ENCODE data around the gene TACO1.

TACO1 gene

GRCh38 chr17:63563339-63563738, 37.4 kb upstream of the TACO1 start:
- DNase-seq (ENCODE audit: low read depth): no peak
- H3K4me3 ChIP-seq (ENCODE audit: low read length): no peak overlapping the region
- TF ChIP-seq, protein P1, sequence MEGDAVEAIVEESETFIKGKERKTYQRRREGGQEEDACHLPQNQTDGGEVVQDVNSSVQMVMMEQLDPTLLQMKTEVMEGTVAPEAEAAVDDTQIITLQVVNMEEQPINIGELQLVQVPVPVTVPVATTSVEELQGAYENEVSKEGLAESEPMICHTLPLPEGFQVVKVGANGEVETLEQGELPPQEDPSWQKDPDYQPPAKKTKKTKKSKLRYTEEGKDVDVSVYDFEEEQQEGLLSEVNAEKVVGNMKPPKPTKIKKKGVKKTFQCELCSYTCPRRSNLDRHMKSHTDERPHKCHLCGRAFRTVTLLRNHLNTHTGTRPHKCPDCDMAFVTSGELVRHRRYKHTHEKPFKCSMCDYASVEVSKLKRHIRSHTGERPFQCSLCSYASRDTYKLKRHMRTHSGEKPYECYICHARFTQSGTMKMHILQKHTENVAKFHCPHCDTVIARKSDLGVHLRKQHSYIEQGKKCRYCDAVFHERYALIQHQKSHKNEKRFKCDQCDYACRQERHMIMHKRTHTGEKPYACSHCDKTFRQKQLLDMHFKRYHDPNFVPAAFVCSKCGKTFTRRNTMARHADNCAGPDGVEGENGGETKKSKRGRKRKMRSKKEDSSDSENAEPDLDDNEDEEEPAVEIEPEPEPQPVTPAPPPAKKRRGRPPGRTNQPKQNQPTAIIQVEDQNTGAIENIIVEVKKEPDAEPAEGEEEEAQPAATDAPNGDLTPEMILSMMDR (IDR thresholded peaks at IDR 0.05; ENCODE audit: insufficient read depth, low read depth, low read length, missing control alignments): no peak

DNA sequence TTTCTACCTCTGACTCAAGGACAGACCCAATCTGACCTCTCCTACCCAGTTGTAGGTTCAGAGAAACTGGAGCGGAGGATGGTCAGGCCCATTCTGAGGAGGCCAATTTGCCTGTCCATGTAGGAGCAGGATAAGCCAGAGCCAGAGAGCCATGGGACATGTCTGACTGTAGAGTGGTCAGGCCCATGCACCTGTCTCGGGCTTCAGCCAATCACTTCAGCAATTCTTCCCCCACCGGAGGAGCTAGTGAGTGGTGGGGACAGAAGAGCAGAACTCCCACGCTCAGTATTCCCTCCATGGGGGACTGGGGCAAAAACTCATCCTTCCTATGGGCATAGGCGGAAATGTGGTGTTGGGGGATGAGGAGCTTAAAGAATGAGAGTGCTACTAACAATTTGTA, 36.1 kb upstream of the TACO1 start:
- DNase-seq (ENCODE audit: low read depth): no peak
- TF ChIP-seq, protein P1 (IDR thresholded peaks at IDR 0.05; ENCODE audit: insufficient read depth, low read depth, low read length, missing control alignments): no peak
- H3K4me3 ChIP-seq (ENCODE audit: low read length): no peak overlapping the region

DNA sequence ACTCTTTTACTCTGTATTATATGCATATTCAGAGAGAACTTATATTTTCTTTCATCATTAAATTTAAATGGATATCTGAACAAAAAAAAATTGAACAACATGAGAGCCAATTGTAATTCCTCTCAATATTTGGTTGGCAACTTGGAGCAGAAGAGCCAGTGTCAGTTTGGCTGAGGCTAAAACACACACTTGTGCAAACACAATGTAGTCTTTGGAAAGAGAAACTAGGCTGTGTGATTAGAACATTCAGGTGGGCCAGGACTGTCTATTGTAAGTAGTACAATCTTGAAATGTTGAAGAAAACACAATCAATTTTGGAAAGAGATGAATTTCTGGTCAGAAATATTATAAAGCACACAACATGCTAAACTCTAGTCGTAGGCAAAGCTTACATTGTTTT, 33.5 kb upstream of the TACO1 start:
- no peak overlapping the region for H3K4me3 ChIP-seq (ENCODE audit: low read length)
- TF ChIP-seq, protein P1 (IDR thresholded peaks at IDR 0.05; ENCODE audit: insufficient read depth, low read depth, low read length, missing control alignments): no peak
- DNase-seq (ENCODE audit: low read depth): no peak

DNA sequence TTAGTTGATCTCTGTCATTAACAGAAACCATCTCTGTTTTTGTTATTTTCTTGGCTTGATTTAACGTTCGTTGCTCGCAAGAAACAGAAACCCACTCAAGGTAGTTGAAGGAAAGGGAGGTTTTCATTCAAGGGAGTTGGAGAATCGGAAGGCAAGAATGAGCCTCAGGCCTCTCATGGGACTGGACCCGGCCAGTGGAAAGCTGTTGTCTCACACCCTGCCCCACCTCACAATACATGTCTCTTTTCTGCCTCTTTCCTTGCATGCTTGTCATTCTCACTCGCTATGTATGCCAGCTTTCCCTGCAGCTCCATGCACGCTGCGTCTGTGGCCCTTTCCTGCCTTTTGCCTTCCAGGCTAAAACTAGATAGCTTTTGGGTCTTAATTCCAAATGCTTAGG, 32.1 kb upstream of the TACO1 start:
- TF ChIP-seq, protein P1 (IDR thresholded peaks at IDR 0.05; ENCODE audit: insufficient read depth, low read depth, low read length, missing control alignments): no peak
- no peak overlapping the region for H3K4me3 ChIP-seq (ENCODE audit: low read length)
- no peak for DNase-seq (ENCODE audit: low read depth)

DNA sequence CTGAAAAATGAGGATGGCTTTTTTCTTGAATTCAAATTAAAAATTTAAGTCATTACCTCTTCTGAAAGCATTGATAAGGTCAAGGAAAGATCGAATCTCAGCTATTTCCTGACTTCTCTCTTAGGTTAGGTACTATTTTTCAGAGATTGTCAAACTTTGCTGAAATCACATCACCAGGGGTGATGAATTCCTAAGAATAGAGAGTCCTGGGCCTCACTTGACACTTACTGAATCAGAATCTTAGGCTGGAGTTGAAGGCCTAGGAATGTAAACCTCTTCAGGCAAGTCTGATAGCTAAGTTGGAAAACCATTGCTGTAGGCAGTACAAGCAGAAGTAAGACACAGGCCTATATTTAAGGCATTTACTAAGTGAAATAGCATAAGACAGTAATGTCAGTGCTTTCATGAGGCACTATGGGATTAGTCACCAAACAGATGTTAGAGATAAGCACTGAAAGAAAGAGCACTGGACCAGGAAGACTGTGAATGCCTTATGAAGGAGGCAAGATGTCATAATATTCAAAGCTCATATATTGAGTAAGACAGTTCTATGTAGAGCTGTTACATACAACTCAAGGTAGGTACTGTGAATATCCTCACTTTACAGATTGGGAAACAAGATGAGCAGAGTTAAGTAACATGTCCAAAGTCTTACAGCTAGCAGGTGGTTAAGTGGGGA, 28.9 kb upstream of the TACO1 start:
- TF ChIP-seq, protein P1 (IDR thresholded peaks at IDR 0.05; ENCODE audit: insufficient read depth, low read depth, low read length, missing control alignments): no peak
- peak; percentile 62 for DNase-seq (ENCODE audit: low read depth)

GRCh38 chr17:63573634-63574033, 27.1 kb upstream of the TACO1 start:
- no peak overlapping the region for H3K4me3 ChIP-seq (ENCODE audit: low read length)
- no peak for DNase-seq (ENCODE audit: low read depth)
- TF ChIP-seq, protein P1 (IDR thresholded peaks at IDR 0.05; ENCODE audit: insufficient read depth, low read depth, low read length, missing control alignments): peak; percentile 33

More for the DNA sequence above, 28.9 kb upstream of the TACO1 start:
- H3K4me3 ChIP-seq (ENCODE audit: low read length): no peak overlapping the region
